Measurements from ENCODE around the gene ABHD6.

Gene ABHD6

GRCh38 chr3:58336135-58336882 lies 98.7 kb downstream of the ABHD6 start:
- in situ Hi-C loops (cut with HindIII; ENCODE audit: low sequenced_read_pairs): loop anchor here (5.0 kb wide), 1 partner anchor 46 kb away; no protein-coding TSS in a partner anchor

DNA sequence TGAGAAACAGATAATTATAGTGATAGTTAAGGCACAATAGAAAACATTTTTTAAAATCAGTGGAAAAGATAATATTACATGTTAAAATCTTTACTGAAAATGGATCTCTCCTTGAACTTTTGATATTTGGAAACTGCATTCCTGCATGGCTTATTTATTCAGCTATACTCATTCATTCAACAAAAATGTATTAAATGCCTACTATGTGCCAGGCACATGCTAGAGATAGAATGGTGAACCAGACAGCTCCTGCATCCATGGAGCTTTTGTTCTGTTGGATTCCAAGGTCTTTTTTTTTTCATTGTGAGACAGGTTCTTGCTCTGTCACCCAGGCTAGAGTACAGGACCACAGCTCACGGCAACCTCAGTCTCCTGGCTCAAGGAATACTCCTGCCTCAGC lies 99.6 kb downstream of the ABHD6 start:
- in situ Hi-C loops (cut with HindIII; ENCODE audit: low sequenced_read_pairs): loop anchor here (5.0 kb wide), 1 partner anchor 45 kb away; no protein-coding TSS in a partner anchor

- in situ Hi-C loops (cut with HindIII; ENCODE audit: low sequenced_read_pairs): loop anchor here (5.0 kb wide), 1 partner anchor 43 kb away; no protein-coding TSS in a partner anchor
These were observed 101.6 kb downstream of the ABHD6 start for GRCh38 chr3:58339146-58339545.

DNA sequence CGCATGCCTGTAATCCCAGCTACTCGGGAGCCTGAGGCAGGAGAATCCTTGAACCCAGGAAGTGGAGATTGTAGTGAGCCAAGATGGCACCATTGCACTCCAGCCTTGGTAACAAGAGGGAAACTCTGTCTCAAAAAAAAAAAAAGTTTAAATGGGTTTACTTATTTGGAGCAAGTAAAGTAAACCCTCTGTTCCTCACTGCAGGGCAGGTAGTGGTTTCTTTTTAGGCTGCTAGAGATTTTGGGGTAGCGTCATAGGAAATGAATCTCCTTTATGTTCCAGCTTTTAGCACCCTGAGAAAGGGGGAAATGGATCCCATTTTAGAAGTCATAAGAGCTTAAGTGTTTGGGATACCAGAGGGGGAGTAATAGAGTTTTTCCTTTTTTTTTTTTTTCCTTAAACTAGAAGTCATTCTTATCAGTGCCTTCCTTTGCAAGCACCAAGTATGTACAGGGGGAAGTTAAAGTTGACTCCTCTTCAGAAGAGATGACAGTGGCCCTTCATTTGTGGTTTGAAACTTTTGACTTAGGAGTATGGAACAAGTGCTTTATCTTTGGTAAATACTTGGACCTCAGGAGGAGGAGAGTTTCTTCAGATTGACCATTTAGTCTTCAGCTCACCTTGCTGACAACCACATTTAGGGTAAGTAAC lies 103.1 kb downstream of the ABHD6 start:
- in situ Hi-C loops (cut with HindIII; ENCODE audit: low sequenced_read_pairs): no loop called here

DNA sequence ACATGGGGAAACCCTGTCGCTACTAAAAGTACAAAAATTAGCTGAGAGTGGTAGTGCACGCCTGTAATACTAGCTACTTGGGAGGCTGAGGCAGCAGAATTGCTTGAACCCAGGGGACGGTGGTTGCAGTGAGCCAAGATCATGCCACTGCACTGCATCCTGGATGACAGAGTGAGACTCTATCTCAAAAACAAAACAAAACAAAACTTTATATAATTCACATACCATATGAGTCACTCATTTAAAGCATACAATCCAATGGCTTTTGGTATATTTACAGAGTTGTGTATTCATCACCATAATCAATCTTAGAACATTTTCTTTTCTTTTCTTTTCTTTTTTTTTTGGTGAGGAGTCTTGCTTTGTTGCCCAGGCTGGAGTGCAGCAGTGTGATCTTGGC lies 103.8 kb downstream of the ABHD6 start:
- in situ Hi-C loops (cut with HindIII; ENCODE audit: low sequenced_read_pairs): no loop called here

GRCh38 chr3:58342676-58343075 lies 105.1 kb downstream of the ABHD6 start:
- in situ Hi-C loops (cut with HindIII; ENCODE audit: low sequenced_read_pairs): no loop called here

All from endothelial cell of hepatic sinusoid (primary cell).